ENCODE measurements around the gene GRIA4.

The GRIA4 gene

GRCh38 chr11:105696000-105696399, 86.1 kb downstream of the GRIA4 start:
- Histone ChIP-seq H3K9me3 (ENCODE audit: control insufficient read depth, low read depth, low read length) (no peaks in the 10 kb centered on the region), H3K4me1 (ENCODE audit: control insufficient read depth, low read depth, low read length) (no peaks in the 10 kb centered on the region), H3K4me3 (ENCODE audit: low read length) (no peak overlapping the region), H3K27ac (ENCODE audit: low read length) (no peak overlapping the region), H3K9ac (ENCODE audit: low read length) (no peak overlapping the region), H3K27me3 (ENCODE audit: control insufficient read depth, insufficient read depth, low read length) (no peaks in the 10 kb centered on the region), H3K36me3 (ENCODE audit: control insufficient read depth, low read depth, low read length) (no peaks in the 10 kb centered on the region)

DNA sequence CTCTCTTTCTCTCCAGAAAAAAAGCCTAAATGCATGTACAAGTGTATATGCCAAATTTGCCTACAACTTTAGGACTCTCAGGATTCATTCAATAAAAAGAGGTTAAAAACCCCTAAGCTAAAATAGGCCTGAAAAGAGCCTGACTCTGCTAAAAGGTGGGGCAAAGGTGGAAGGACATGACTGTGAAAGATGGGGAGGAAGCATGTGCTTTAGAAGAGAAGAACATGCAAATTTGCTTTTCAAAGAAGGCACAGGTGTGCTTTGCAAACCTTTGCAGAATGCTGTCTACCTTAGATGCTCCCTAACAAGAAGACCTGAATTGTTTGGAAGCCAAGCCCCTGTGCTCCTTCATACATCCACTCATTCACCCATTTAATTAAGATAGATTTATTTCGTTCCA, 87.4 kb downstream of the GRIA4 start:
- Histone ChIP-seq H3K27ac (ENCODE audit: low read length) (no peak overlapping the region), H3K9ac (ENCODE audit: low read length) (no peak overlapping the region), H3K4me1 (ENCODE audit: control insufficient read depth, low read depth, low read length) (no peaks in the 10 kb centered on the region), H3K27me3 (ENCODE audit: control insufficient read depth, insufficient read depth, low read length) (no peaks in the 10 kb centered on the region), H3K9me3 (ENCODE audit: control insufficient read depth, low read depth, low read length) (no peaks in the 10 kb centered on the region), H3K4me3 (ENCODE audit: low read length) (no peak overlapping the region), H3K36me3 (ENCODE audit: control insufficient read depth, low read depth, low read length) (no peaks in the 10 kb centered on the region)

DNA sequence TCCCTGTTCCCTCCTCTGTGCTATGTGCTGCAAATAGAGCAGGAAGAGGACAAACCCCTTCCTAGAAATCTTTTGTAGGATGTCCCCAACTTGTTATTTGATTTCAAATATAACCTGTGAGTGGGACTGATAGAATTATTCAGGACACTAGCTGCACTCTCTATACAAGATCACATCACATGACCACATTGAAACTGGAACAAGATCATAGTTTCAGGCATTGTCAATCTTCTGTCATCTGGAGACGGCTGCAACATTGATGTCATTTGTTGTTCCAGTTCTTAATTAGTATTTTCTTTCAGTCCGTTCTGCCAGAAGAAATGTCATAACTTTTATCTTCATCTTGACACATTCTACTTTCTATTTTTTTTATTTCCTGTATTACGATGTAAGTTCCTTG, 89.3 kb downstream of the GRIA4 start:
- H3K9ac ChIP-seq (ENCODE audit: low read length): no peak overlapping the region
- no peaks in the 10 kb centered on the region for H3K4me1 ChIP-seq (ENCODE audit: control insufficient read depth, low read depth, low read length)
- H3K36me3 ChIP-seq (ENCODE audit: control insufficient read depth, low read depth, low read length): no peaks in the 10 kb centered on the region
- no peaks in the 10 kb centered on the region for H3K27me3 ChIP-seq (ENCODE audit: control insufficient read depth, insufficient read depth, low read length)
- H3K4me3 ChIP-seq (ENCODE audit: low read length): no peak overlapping the region
- H3K27ac ChIP-seq (ENCODE audit: low read length): no peak overlapping the region
- H3K9me3 ChIP-seq (ENCODE audit: control insufficient read depth, low read depth, low read length): no peaks in the 10 kb centered on the region

DNA sequence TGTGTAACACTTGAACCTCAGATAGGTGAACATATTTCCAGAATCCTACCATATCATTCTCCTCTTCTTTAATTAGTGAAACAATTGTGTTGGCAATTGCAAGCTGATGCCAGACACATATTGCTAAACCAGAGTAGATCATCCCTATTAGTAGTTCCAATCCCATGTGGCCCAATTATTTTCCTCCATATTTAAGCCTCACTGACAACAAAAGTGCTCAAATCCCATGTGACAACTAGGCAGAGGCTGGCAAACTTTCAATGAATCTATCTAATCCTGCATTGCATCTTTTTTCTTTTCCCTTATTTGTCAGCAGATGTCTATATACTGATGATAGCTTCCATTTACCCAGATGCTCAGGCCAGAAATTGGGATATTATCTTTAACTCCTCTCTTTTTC, 90.4 kb downstream of the GRIA4 start:
- Histone ChIP-seq H3K9ac (ENCODE audit: low read length) (no peak overlapping the region), H3K27me3 (ENCODE audit: control insufficient read depth, insufficient read depth, low read length) (no peaks in the 10 kb centered on the region), H3K4me1 (ENCODE audit: control insufficient read depth, low read depth, low read length) (no peaks in the 10 kb centered on the region), H3K4me3 (ENCODE audit: low read length) (no peak overlapping the region), H3K36me3 (ENCODE audit: control insufficient read depth, low read depth, low read length) (no peaks in the 10 kb centered on the region), H3K9me3 (ENCODE audit: control insufficient read depth, low read depth, low read length) (no peaks in the 10 kb centered on the region), H3K27ac (ENCODE audit: low read length) (no peak overlapping the region)

DNA sequence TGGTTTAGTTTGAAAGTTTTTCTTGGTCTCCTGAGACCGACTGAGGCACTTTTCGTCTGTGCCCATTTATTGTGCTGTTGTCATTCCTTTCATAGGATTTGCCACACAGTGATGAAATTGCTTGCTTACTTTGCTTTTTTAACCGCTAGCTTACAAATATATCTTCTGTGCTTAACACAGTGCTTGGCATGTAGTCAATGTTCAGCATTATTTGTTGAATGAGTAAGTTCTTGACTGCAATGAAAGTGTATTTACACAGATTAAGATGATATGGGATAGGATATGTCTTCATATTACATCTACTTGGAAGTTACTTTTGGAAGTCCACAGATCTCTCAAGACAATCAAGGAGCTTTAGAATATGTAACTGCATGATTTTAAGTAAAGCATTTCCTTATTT, 91.2 kb downstream of the GRIA4 start:
- H3K4me1 ChIP-seq (ENCODE audit: control insufficient read depth, low read depth, low read length): no peaks in the 10 kb centered on the region
- no peaks in the 10 kb centered on the region for H3K36me3 ChIP-seq (ENCODE audit: control insufficient read depth, low read depth, low read length)
- no peaks in the 10 kb centered on the region for H3K27me3 ChIP-seq (ENCODE audit: control insufficient read depth, insufficient read depth, low read length)
- no peak overlapping the region for H3K9ac ChIP-seq (ENCODE audit: low read length)
- H3K27ac ChIP-seq (ENCODE audit: low read length): no peak overlapping the region
- H3K4me3 ChIP-seq (ENCODE audit: low read length): no peak overlapping the region
- no peaks in the 10 kb centered on the region for H3K9me3 ChIP-seq (ENCODE audit: control insufficient read depth, low read depth, low read length)

DNA sequence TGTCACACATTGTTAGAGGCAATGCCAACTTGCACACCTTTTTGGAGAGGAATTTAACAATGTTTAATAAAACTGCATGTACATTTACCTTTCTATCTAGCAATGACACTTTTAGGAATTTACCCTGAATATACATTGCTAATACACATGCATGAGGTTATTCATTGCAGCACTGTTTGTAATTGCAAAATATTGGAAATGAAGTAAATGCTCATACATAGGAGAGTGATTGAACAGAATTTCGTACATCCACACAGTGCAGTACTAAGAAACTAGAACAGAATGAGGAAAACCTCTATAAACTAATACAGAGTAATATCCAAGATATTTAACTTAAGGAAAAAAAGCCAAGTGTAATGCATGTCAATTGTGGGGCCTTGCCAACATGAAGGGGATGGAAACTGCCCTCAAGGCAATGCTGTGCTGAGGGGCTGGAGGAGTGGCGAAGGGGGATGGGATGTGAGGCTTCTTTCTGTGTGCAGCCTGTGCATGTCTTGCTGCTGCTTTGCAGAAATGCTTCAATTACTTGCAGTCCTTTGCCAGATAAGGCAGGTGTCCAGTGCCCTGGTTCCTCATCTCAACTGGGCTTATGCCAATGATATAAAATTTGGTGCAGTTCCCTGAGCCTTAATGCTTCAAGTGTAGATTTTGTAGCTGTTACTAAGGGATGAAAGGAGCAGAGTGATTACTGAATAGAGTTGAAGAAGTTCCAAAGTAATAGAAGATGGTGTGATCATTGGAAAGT, 96.1 kb downstream of the GRIA4 start:
- Histone ChIP-seq H3K4me1 (ENCODE audit: control insufficient read depth, low read depth, low read length) (no peaks in the 10 kb centered on the region), H3K4me3 (ENCODE audit: low read length) (no peak overlapping the region), H3K27ac (ENCODE audit: low read length) (no peak overlapping the region), H3K9ac (ENCODE audit: low read length) (no peak overlapping the region), H3K27me3 (ENCODE audit: control insufficient read depth, insufficient read depth, low read length) (no peaks in the 10 kb centered on the region), H3K9me3 (ENCODE audit: control insufficient read depth, low read depth, low read length) (no peaks in the 10 kb centered on the region), H3K36me3 (ENCODE audit: control insufficient read depth, low read depth, low read length) (no peaks in the 10 kb centered on the region)

DNA sequence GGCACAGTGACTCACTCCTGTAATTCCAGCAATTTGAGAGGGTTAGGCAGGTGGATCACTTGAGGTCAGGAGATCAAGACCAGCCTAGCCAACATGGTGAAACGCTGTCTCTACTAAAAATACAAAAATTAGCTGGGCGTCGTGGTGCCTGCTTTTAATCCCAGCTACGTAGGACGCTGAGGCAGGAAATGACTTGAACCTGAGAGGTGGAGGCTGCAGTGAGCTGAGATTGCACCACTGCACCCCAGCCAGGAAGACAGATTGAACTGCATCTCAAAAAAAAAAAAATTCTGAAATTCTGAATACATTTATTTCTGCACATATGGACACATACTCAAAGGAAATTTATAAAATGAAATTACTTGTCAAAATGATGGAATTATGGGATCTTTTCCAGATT, 103.2 kb downstream of the GRIA4 start:
- Histone ChIP-seq H3K4me1 (ENCODE audit: control insufficient read depth, low read depth, low read length) (no peaks in the 10 kb centered on the region), H3K9ac (ENCODE audit: low read length) (no peak overlapping the region), H3K9me3 (ENCODE audit: control insufficient read depth, low read depth, low read length) (no peaks in the 10 kb centered on the region), H3K36me3 (ENCODE audit: control insufficient read depth, low read depth, low read length) (no peaks in the 10 kb centered on the region), H3K27me3 (ENCODE audit: control insufficient read depth, insufficient read depth, low read length) (no peaks in the 10 kb centered on the region), H3K27ac (ENCODE audit: low read length) (no peak overlapping the region), H3K4me3 (ENCODE audit: low read length) (no peak overlapping the region)

DNA sequence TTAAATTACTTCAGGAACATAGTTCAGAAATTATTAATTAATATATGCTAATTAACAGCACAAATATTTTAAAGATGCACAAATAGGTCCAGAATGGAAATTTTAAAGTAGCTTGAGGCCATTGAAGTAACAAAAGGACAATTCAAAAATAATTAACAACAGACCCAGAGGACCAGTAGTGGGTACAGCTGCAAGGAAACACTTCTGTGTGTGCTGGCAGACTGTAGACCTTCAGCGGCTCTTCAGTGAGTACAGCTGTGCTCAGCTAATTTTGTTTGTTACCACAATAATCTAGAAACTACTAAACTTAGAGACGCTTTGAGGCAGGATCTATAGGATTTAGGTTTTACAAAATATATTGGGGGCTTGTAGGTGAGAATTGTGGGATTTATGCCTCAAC, 103.8 kb downstream of the GRIA4 start:
- no peaks in the 10 kb centered on the region for H3K9me3 ChIP-seq (ENCODE audit: control insufficient read depth, low read depth, low read length)
- H3K4me3 ChIP-seq (ENCODE audit: low read length): no peak overlapping the region
- no peak overlapping the region for H3K9ac ChIP-seq (ENCODE audit: low read length)
- H3K4me1 ChIP-seq (ENCODE audit: control insufficient read depth, low read depth, low read length): peaks cover 5% of the 10 kb centered on the region
- no peak overlapping the region for H3K27ac ChIP-seq (ENCODE audit: low read length)
- H3K36me3 ChIP-seq (ENCODE audit: control insufficient read depth, low read depth, low read length): no peaks in the 10 kb centered on the region
- no peaks in the 10 kb centered on the region for H3K27me3 ChIP-seq (ENCODE audit: control insufficient read depth, insufficient read depth, low read length)

DNA sequence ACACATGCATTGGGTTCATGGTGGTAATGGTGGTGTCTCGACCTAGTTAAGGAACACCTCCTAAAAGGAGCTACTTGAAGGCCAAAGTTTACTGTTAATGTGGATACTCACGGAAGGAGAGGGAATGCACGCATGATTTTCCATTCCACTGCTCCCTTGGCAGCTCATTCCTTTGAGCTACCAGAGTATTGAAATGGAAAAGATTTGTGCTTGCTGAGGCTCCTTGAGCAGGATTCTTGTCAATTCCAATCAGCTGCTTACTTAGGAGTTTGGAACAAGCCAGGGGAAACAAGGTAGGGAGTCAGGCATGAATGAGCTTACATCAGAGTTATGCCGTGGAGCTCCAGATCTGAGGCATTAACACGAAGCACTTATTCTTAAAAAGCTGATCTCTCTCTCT, 108.8 kb downstream of the GRIA4 start:
- H3K27me3 ChIP-seq (ENCODE audit: control insufficient read depth, insufficient read depth, low read length): no peaks in the 10 kb centered on the region
- H3K9me3 ChIP-seq (ENCODE audit: control insufficient read depth, low read depth, low read length): no peaks in the 10 kb centered on the region
- H3K9ac ChIP-seq (ENCODE audit: low read length): no peak overlapping the region
- no peak overlapping the region for H3K27ac ChIP-seq (ENCODE audit: low read length)
- H3K36me3 ChIP-seq (ENCODE audit: control insufficient read depth, low read depth, low read length): no peaks in the 10 kb centered on the region
- peaks cover 10% of the 10 kb centered on the region for H3K4me1 ChIP-seq (ENCODE audit: control insufficient read depth, low read depth, low read length)
- H3K4me3 ChIP-seq (ENCODE audit: low read length): no peak overlapping the region

DNA sequence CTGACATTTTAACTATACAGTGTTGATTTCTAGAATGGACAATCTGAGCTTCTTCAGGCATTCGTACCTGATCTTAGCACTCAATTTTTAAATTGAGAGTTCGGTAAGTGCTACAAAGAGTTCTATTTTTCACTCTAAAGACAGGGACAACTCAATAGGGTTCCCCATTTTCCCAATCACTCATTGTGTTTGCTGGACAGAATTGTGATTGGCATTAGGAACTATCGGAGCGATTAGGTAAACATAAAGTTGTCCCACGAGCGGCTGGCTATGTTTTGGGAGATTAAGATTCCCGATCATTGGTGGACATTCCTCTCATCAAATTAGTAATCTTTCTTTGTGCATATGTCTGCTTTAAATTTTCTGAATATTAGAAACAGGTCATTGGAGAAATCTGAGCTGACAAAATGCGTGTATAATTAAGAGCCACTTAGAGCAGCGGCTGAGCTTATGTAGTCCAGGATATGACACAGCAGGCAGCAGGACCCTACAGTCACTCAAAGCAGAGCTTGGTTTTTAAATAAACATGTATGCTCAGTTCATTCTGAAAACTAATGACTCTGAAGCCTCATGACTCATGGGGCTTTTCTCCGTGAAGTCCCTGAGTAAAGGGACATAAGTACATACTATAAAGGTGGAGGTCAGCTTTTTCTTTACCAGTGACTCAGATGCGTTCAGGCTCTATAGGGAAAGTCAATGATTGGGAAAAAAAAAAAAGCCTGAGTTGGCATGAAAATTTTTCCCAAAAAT, 109.4 kb downstream of the GRIA4 start:
- Histone ChIP-seq H3K9me3 (ENCODE audit: control insufficient read depth, low read depth, low read length) (no peaks in the 10 kb centered on the region), H3K4me3 (ENCODE audit: low read length) (no peak overlapping the region), H3K36me3 (ENCODE audit: control insufficient read depth, low read depth, low read length) (no peaks in the 10 kb centered on the region), H3K27ac (ENCODE audit: low read length) (no peak overlapping the region), H3K4me1 (ENCODE audit: control insufficient read depth, low read depth, low read length) (peaks cover 10% of the 10 kb centered on the region), H3K9ac (ENCODE audit: low read length) (no peak overlapping the region), H3K27me3 (ENCODE audit: control insufficient read depth, insufficient read depth, low read length) (no peaks in the 10 kb centered on the region)

DNA sequence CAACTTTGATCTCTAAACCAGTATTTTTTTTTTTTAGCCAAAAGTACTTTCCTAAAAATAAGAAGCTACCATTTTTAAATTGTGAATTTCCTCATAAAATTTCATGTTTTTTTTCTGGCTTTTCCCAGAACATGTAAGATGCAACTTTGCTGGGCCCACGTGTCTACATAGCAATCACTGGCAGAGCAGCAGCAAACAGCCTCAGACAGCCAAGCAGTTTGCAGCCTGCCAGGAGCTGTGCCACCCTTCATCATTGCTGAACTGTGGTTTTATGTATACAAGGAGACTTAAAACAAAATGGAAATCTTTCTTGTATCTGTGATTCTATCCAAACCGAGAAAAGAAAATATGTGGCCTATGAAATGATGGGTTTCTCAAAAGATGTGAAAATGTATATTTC, 110.2 kb downstream of the GRIA4 start:
- Histone ChIP-seq H3K36me3 (ENCODE audit: control insufficient read depth, low read depth, low read length) (no peaks in the 10 kb centered on the region), H3K27me3 (ENCODE audit: control insufficient read depth, insufficient read depth, low read length) (no peaks in the 10 kb centered on the region), H3K4me3 (ENCODE audit: low read length) (no peak overlapping the region), H3K9me3 (ENCODE audit: control insufficient read depth, low read depth, low read length) (no peaks in the 10 kb centered on the region), H3K4me1 (ENCODE audit: control insufficient read depth, low read depth, low read length) (peaks cover 10% of the 10 kb centered on the region), H3K9ac (ENCODE audit: low read length) (no peak overlapping the region), H3K27ac (ENCODE audit: low read length) (no peak overlapping the region)

DNA sequence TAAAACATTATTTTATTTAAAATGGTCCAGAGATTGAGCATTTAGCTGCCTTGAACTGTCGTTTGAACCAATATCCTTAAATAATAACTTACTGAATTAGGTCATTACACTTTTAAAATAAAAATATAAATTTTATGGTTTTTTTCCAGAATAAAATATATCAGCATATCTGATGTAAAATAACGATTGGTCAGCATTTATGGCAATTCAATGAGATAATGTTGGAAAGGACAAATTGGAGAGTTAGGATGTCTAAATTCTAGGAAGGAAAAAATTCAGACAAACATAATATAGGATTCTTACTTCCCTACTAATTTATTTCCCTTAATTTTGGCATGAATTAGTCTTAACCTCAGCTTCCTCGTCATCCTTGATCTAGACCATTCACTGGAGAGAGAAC, 113.4 kb downstream of the GRIA4 start:
- H3K9me3 ChIP-seq (ENCODE audit: control insufficient read depth, low read depth, low read length): no peaks in the 10 kb centered on the region
- H3K4me3 ChIP-seq (ENCODE audit: low read length): no peak overlapping the region
- H3K27me3 ChIP-seq (ENCODE audit: control insufficient read depth, insufficient read depth, low read length): no peaks in the 10 kb centered on the region
- H3K9ac ChIP-seq (ENCODE audit: low read length): no peak overlapping the region
- no peak overlapping the region for H3K27ac ChIP-seq (ENCODE audit: low read length)
- no peaks in the 10 kb centered on the region for H3K36me3 ChIP-seq (ENCODE audit: control insufficient read depth, low read depth, low read length)
- peaks cover 9% of the 10 kb centered on the region for H3K4me1 ChIP-seq (ENCODE audit: control insufficient read depth, low read depth, low read length)
